ENCODE data around the gene SLC16A11.
"Not testable (repeated sequence)": the region's sequence is repeated elsewhere in the genome, so short reads cannot be mapped to it uniquely, and the experiment has no call there.

Gene SLC16A11

GRCh38 chr17:7005716-7006115 is 38.2 kb downstream of the SLC16A11 start:
- DNase-seq (ENCODE audit: low read depth) = no peak

- no peak for DNase-seq (ENCODE audit: low read depth)
These were observed 39.3 kb downstream of the SLC16A11 start for GRCh38 chr17:7004398-7005253.

GRCh38 chr17:7003745-7004144 is 40.1 kb downstream of the SLC16A11 start:
- DNase-seq (ENCODE audit: low read depth) = no peak

GRCh38 chr17:7002288-7003047 is 41.4 kb downstream of the SLC16A11 start:
- DNase-seq (ENCODE audit: low read depth) = no peak

GRCh38 chr17:7001318-7001961 is 42.5 kb downstream of the SLC16A11 start:
- no peak for DNase-seq (ENCODE audit: low read depth)

- no peak for DNase-seq (ENCODE audit: low read depth)
These were observed 44.9 kb downstream of the SLC16A11 start for GRCh38 chr17:6998855-6999508.

GRCh38 chr17:6997171-6997570 is 46.7 kb downstream of the SLC16A11 start:
- no peak for DNase-seq (ENCODE audit: low read depth)

GRCh38 chr17:6996256-6997011 is 47.5 kb downstream of the SLC16A11 start:
- no peak for DNase-seq (ENCODE audit: low read depth)

GRCh38 chr17:6995500-6996255 is 48.2 kb downstream of the SLC16A11 start, which contains the start of gene ALOX12:
ALOX12 (plus strand) TSS chr17:6996049; CDS start chr17:6996118, 69 bp downstream.
- DNase-seq (ENCODE audit: low read depth) = no peak

- no peak for DNase-seq (ENCODE audit: low read depth)
These were observed 49.1 kb downstream of the SLC16A11 start for GRCh38 chr17:6994666-6995256.

- no peak for DNase-seq (ENCODE audit: low read depth)
These were observed 49.7 kb downstream of the SLC16A11 start for GRCh38 chr17:6994118-6994598.

GRCh38 chr17:6993613-6994056 is 50.3 kb downstream of the SLC16A11 start:
- DNase-seq (ENCODE audit: low read depth) = not testable (repeated sequence)
